HepG2 (cell line): ENCODE data around the gene ARL6IP4. TPM values are rescaled to one million over a fixed set of nuclear protein-coding genes. Genes with fewer than 3 reads are reported as not detected.

Source experiments
- ATAC-seq: fragments of 200-7000 bp; cut with Tn5 transposase; 3 replicates; pipeline ENCODE4 v1.9.1; 2020; ENCODE audit warnings: mild to moderate bottlenecking, moderate library complexity
- BruUV-seq: library from RNA; stranded (reverse); fragments of 400-500 nt; replicated peaks from 2 replicates; lab custom pipeline; 2021; lab: Mats Ljungman, UMichigan
- CTCF ChIA-PET: fragments of 300-600 bp; formaldehyde crosslinking; extraction: SDS; loops from one replicate; lab custom pipeline; 2021; ENCODE audit warnings: low total read pairs, inconsistent platforms, low intra/inter-chr PET ratio; lab: Yijun Ruan, JAX
- POLR2A ChIA-PET: fragments of 350-600 bp; sonication (Branson Sonifier 250); formaldehyde crosslinking; loops from one replicate; lab custom pipeline; 2020; ENCODE audit warnings: antibody characterized with exemption, inconsistent platforms; lab: Yijun Ruan, JAX
- DNase-seq: peaks from one replicate; pipeline ENCODE4 v3.0.0-alpha.2; 2015; ENCODE audit warnings: low spot score
- FAIRE-seq: peaks from 3 replicates; lab custom pipeline; 2011; peaks lifted over from hg19 to GRCh38; lab: Jason Lieb, UNC
- H2AFZ ChIP-seq: one replicate; pipeline ENCODE4 v1.6.1; 2011; ENCODE audit warnings: low read length, inconsistent platforms
- H3K27ac ChIP-seq: fragments of 300-600 bp; 3 replicates; pipeline ENCODE4 v1.8.0; 2011; ENCODE audit warnings: mixed run types, mild to moderate bottlenecking, mixed read lengths, low read length, inconsistent platforms; ENCODE audit not compliant: insufficient read depth; ENCODE audit errors: extremely low read length
- H3K27me3 ChIP-seq, 2 experiments: fragments of 200-600 bp in 1 of 2; 2 replicates in 1 of 2; 3 replicates in 1 of 2; pipeline versions ENCODE4 v1.6.0 to v1.8.0; 2011; ENCODE audit warnings: low read length in 2 of 2, mild to moderate bottlenecking in 2 of 2, moderate library complexity in 2 of 2, inconsistent platforms in 1 of 2; ENCODE audit not compliant: insufficient read depth in 2 of 2, control insufficient read depth in 1 of 2
- H3K36me3 ChIP-seq, 2 experiments: fragments of 200-600 bp in 1 of 2; replicated peaks in 1 of 2; 2 replicates in 1 of 2; 3 replicates in 1 of 2; pipeline versions ENCODE4 v1.5.1 to v1.8.0; 2011; ENCODE audit warnings: low read length in 2 of 2, inconsistent platforms in 1 of 2; ENCODE audit not compliant: insufficient read depth in 2 of 2, control insufficient read depth in 1 of 2
- H3K4me1 ChIP-seq: 2 replicates; pipeline ENCODE4 v1.5.1; 2012; ENCODE audit warnings: low read length, inconsistent platforms; ENCODE audit not compliant: insufficient read depth
- H3K4me2 ChIP-seq: 2 replicates; pipeline ENCODE4 v1.6.0; 2011; ENCODE audit warnings: low read depth, low read length, inconsistent platforms
- H3K4me3 ChIP-seq, 3 experiments: fragments of 200-600 bp in 1 of 3; sonication (generic), shearing (Covaris generic) in 1 of 3; replicated peaks in 1 of 3; 2 replicates each; pipeline ENCODE4 v1.5.1; 2011 to 2016; ENCODE audit warnings: low read length in 3 of 3, inconsistent platforms in 2 of 3, low read depth in 2 of 3, mild to moderate bottlenecking in 2 of 3, control low read depth in 1 of 3, mixed read lengths in 1 of 3; ENCODE audit not compliant: insufficient read depth in 1 of 3
- H3K79me2 ChIP-seq: one replicate; pipeline ENCODE4 v1.6.1; 2011; ENCODE audit warnings: low read length, inconsistent platforms; ENCODE audit not compliant: insufficient read depth
- H3K9ac ChIP-seq: 2 replicates; pipeline ENCODE4 v1.6.0; 2011; ENCODE audit warnings: mild to moderate bottlenecking, low read depth, low read length, inconsistent platforms; ENCODE audit not compliant: insufficient read depth
- H3K9me3 ChIP-seq: 2 replicates; pipeline ENCODE4 v1.5.1; 2012; ENCODE audit warnings: mild to moderate bottlenecking, low read length
- H4K20me1 ChIP-seq: 2 replicates; pipeline ENCODE4 v1.6.0; 2011; ENCODE audit warnings: inconsistent platforms, mild to moderate bottlenecking, low read length, moderate library complexity; ENCODE audit not compliant: insufficient read depth
- AHR ChIP-seq: IDR thresholded peaks from 2 replicates; pipeline ENCODE4 v1.6.1; 2018; ENCODE audit warnings: missing genetic modification reagents, missing compliant biosample characterization
- CEBPG ChIP-seq: IDR thresholded peaks from 2 replicates; pipeline ENCODE4 v1.6.1; 2016
- ELK4 ChIP-seq: sonication (generic); formaldehyde crosslinking; IDR thresholded peaks from 2 replicates; pipeline ENCODE4 v1.9.0; 2021; ENCODE audit warnings: missing genetic modification reagents, borderline replicate concordance
- LCORL ChIP-seq, 2 experiments: fragments of 450-650 bp in 1 of 2; sonication (generic) in 1 of 2; formaldehyde crosslinking in 1 of 2; IDR thresholded peaks; 2 replicates each; pipeline versions ENCODE4 v1.5.0 to v1.6.1; 2017 to 2020; ENCODE audit warnings: antibody characterized with exemption in 1 of 2, missing genetic modification reagents in 1 of 2
- MBD4 ChIP-seq: IDR thresholded peaks from 2 replicates; pipeline ENCODE4 v1.6.1; 2012; ENCODE audit warnings: low read length, inconsistent platforms, borderline replicate concordance
- ONECUT2 ChIP-seq: sonication (generic); formaldehyde crosslinking; IDR thresholded peaks from 2 replicates; pipeline ENCODE4 v1.4.0; 2020; ENCODE audit warnings: missing genetic modification reagents
- PRDM10 ChIP-seq: sonication (generic); formaldehyde crosslinking; IDR thresholded peaks from 2 replicates; pipeline ENCODE4 v1.4.0; 2020; ENCODE audit warnings: low read depth, missing genetic modification reagents
- PRDM15 ChIP-seq: sonication (generic); formaldehyde crosslinking; IDR thresholded peaks from 2 replicates; pipeline ENCODE4 v1.4.0; 2020; ENCODE audit warnings: missing genetic modification reagents
- PRMT3 ChIP-seq: sonication (generic); formaldehyde crosslinking; IDR thresholded peaks from 2 replicates; pipeline ENCODE4 v1.8.1; 2022; ENCODE audit warnings: low read depth, mild to moderate bottlenecking, moderate library complexity, missing genetic modification reagents, borderline replicate concordance
- RBM22 ChIP-seq: fragments of 200-400 bp; formaldehyde crosslinking; optimal IDR thresholded peaks from 2 replicates; pipeline ENCODE3; 2017; ENCODE audit warnings: mild to moderate bottlenecking, low read length, moderate library complexity
- U2AF2 ChIP-seq: fragments of 200-400 bp; formaldehyde crosslinking; IDR thresholded peaks from 2 replicates; pipeline ENCODE4 v1.6.1; 2017; ENCODE audit warnings: low read depth, mild to moderate bottlenecking, low read length
- ZNF256 ChIP-seq: sonication (generic); formaldehyde crosslinking; conservative IDR thresholded peaks from 2 replicates; pipeline ENCODE4 v1.4.0; 2020; ENCODE audit warnings: missing genetic modification reagents
- ZNF556 ChIP-seq: sonication (generic); formaldehyde crosslinking; IDR thresholded peaks from 2 replicates; pipeline ENCODE4 v1.4.0; 2020; ENCODE audit warnings: mild to moderate bottlenecking, missing genetic modification reagents, borderline replicate concordance
- ZNF709 ChIP-seq: sonication (generic); formaldehyde crosslinking; IDR thresholded peaks from 2 replicates; pipeline ENCODE4 v1.5.0; 2020; ENCODE audit warnings: mild to moderate bottlenecking, missing genetic modification reagents
- ZNF746 ChIP-seq: sonication (generic); formaldehyde crosslinking; IDR thresholded peaks from 2 replicates; pipeline ENCODE4 v1.8.0; 2022; ENCODE audit warnings: mild to moderate bottlenecking, missing genetic modification reagents
- WGBS: methylation state at CpG from one replicate; pipeline ENCODE4 v1.1.6; 2017; ENCODE audit warnings: low lambda C conversion rate; 5-methylcytosine and 5-hydroxymethylcytosine counted together
- in situ Hi-C: cut with HindIII; loops from 2 replicates; pipeline ENCODE4 v1.10.0; 2017; ENCODE audit warnings: low pct_unique_long_range_greater_than_20kb; ENCODE audit not compliant: extremely low pct_ligation_motif_present
- intact Hi-C: fragments of 100-400 bp; cut with micrococcal nuclease; formaldehyde crosslinking; loops from one replicate; pipeline ENCODE4 v1.10.0; 2022; ENCODE audit not compliant: unreplicated experiment
- polyA plus RNA-seq, 8 experiments: library from polyadenylated mRNA; depleted of rRNA in 3 of 8; stranded (reverse) in 7 of 8; unstranded in 1 of 8; fragments of >200 nt; fragmentation: Illumina TruSeq in 4 of 8; extraction: Trizol in 4 of 8; gene quantifications; 2 replicates each; pipeline versions ENCODE4 v1.2.1 to v1.2.3, GENCODE V29; 2011 to 2016; ENCODE audit warnings: low read depth in 4 of 8, missing spikeins in 1 of 8, mixed read lengths in 1 of 8; ENCODE audit not compliant: insufficient read depth in 1 of 8
- total RNA-seq, 5 experiments: library from RNA; depleted of rRNA; stranded (reverse); fragments of >200 nt; fragmentation: Illumina TruSeq; extraction: Trizol; gene quantifications; 2 replicates each; pipeline ENCODE4 v1.2.3, GENCODE V29; 2016; ENCODE audit warnings: low read depth in 1 of 5

The ARL6IP4 gene
- total and polyA plus RNA-seq, 2 of the 13 experiments (the other 11 are each of a cell fraction or from before 2014, with no cell fraction given) = 155 to 220 TPM

GRCh38 chr12:122961531-122962329 is 18.8 kb upstream of the ARL6IP4 start:
- FAIRE-seq = no peak
- ChIA-PET CTCF (no interaction called here), POLR2A (no interaction called here)
- Histone ChIP-seq H3K4me1 (peaks cover 37% of the 10 kb centered on the region), H3K4me3 (no peak overlapping the region), H3K79me2 (no peaks in the 10 kb centered on the region), H3K9me3 (no peaks in the 10 kb centered on the region), H3K27ac (no peak overlapping the region), H2AFZ (no peak overlapping the region), H3K36me3 (peaks cover 2 to 3% of the 10 kb centered on the region in 2 experiments; a peak in 3 of 5 replicates), H3K4me2 (no peak overlapping the region), H3K9ac (no peak overlapping the region), H3K27me3 (no peaks in the 10 kb centered on the region), H4K20me1 (no peaks in the 10 kb centered on the region)
- no peak for DNase-seq
- 85% methylated on average over 10 of the region's 10 CpGs for WGBS
- in situ Hi-C loops = no loop called here
- intact Hi-C loops = no loop called here
- no peak for ATAC-seq
- no TSS peak for BruUV-seq
- no peak for TF ChIP-seq ZNF256 (CRISPR knock-in tag)
- TF ChIP-seq RBM22 = no peak
- TF ChIP-seq PRDM10 (CRISPR knock-in tag) = no peak
- no peak for TF ChIP-seq PRMT3 (CRISPR knock-in tag)
- TF ChIP-seq U2AF2 = no peak
- TF ChIP-seq LCORL (IDR thresholded peaks at IDR 0.05) = no peak
- TF ChIP-seq LCORL (CRISPR knock-in tag; IDR thresholded peaks at IDR 0.05) = no peak
- TF ChIP-seq ZNF746 (CRISPR knock-in tag) = no peak
- TF ChIP-seq PRDM15 = no peak
- no peak for TF ChIP-seq ZNF709 (CRISPR knock-in tag)
- no peak for TF ChIP-seq MBD4
- no peak for TF ChIP-seq AHR
- TF ChIP-seq ZNF556 (CRISPR knock-in tag) = no peak
- no peak for TF ChIP-seq ONECUT2 (CRISPR knock-in tag)
- no peak for TF ChIP-seq CEBPG (CRISPR knock-in tag)
- TF ChIP-seq ELK4 (CRISPR knock-in tag) = no peak
